ENCODE results near the gene SETD1B.
A peak's percentile ranks its signal among the peaks of the same experiment; 100 is the strongest.

DNA sequence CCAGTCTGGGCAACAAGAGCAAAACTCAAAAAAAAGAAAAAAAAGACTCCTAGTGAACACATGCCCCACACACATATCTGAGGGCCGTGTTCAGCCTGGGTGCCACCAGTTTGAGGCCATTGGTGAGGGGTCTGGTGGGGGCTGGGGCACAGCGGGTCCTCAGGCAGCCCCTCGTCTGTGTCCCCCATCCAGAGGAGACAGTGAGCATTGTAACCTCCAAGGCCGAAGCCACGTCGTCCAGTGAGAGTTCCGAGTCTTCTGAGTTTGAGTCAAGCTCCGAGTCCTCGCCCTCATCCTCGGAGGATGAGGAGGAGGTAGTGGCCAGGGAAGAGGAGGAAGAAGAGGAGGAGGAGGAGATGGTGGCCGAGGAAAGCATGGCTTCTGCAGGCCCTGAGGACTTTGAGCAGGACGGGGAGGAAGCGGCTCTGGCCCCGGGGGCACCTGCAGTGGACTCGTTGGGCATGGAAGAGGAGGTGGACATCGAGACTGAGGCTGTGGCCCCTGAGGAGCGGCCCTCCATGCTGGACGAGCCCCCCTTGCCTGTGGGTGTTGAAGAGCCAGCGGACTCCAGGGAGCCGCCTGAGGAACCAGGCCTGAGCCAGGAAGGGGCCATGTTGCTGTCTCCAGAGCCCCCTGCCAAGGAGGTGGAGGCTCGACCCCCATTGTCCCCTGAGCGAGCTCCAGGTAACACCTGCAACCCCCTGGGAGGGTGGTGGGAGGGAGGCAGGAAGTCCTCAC lies 15.6 kb downstream of the SETD1B start:
- TF ChIP-seq, protein P1, sequence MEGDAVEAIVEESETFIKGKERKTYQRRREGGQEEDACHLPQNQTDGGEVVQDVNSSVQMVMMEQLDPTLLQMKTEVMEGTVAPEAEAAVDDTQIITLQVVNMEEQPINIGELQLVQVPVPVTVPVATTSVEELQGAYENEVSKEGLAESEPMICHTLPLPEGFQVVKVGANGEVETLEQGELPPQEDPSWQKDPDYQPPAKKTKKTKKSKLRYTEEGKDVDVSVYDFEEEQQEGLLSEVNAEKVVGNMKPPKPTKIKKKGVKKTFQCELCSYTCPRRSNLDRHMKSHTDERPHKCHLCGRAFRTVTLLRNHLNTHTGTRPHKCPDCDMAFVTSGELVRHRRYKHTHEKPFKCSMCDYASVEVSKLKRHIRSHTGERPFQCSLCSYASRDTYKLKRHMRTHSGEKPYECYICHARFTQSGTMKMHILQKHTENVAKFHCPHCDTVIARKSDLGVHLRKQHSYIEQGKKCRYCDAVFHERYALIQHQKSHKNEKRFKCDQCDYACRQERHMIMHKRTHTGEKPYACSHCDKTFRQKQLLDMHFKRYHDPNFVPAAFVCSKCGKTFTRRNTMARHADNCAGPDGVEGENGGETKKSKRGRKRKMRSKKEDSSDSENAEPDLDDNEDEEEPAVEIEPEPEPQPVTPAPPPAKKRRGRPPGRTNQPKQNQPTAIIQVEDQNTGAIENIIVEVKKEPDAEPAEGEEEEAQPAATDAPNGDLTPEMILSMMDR (IDR thresholded peaks at IDR 0.05; ENCODE audit: low read length): peak; percentile 18; the same call in 1 of the 2 replicates
- no peak for TF ChIP-seq EZH2 (IDR thresholded peaks at IDR 0.05; ENCODE audit: borderline replicate concordance, low read length)

Measured in OCI-LY1 (cell line).